GM23338 (cell line): Measurements from ENCODE around the gene USH1C. TPM values are rescaled to one million over a fixed set of nuclear protein-coding genes. Genes with fewer than 3 reads are reported as not detected.

Experiments used
- ATAC-seq: fragments of 200-7000 bp; cut with Tn5 transposase; 3 replicates; pipeline ENCODE4 v1.9.1; 2020
- DNase-seq: peaks from one replicate; pipeline ENCODE4 v3.0.0-alpha.2; 2015; ENCODE audit warnings: low spot score
- H2AFZ ChIP-seq: fragments of 200-600 bp; sonication (generic); 2 replicates; pipeline ENCODE4 v1.8.0; 2016; ENCODE audit warnings: antibody characterized with exemption, mild to moderate bottlenecking, moderate library complexity
- H3F3A ChIP-seq: fragments of 200-600 bp; sonication (generic); replicated peaks from 2 replicates; pipeline ENCODE4 v1.8.0; 2017; ENCODE audit warnings: antibody characterized with exemption, mixed run types, low read depth
- H3K27ac ChIP-seq: fragments of 200-600 bp; sonication (generic); 2 replicates; pipeline ENCODE4 v1.6.1; 2016; ENCODE audit warnings: low read depth
- H3K27me3 ChIP-seq: fragments of 200-600 bp; sonication (generic); 2 replicates; pipeline ENCODE4 v1.8.0; 2016; ENCODE audit warnings: mild to moderate bottlenecking, mixed run types, moderate library complexity; ENCODE audit not compliant: insufficient read depth
- H3K36me3 ChIP-seq: fragments of 200-600 bp; sonication (generic); 2 replicates; pipeline ENCODE4 v1.8.0; 2016; ENCODE audit warnings: mild to moderate bottlenecking; ENCODE audit not compliant: insufficient read depth
- H3K4me1 ChIP-seq: fragments of 200-600 bp; sonication (generic); 2 replicates; pipeline ENCODE4 v1.8.0; 2016; ENCODE audit warnings: mild to moderate bottlenecking, moderate library complexity; ENCODE audit not compliant: insufficient read depth
- H3K4me2 ChIP-seq: fragments of 200-600 bp; sonication (generic); 2 replicates; pipeline ENCODE4 v1.7.1; 2017; ENCODE audit warnings: mixed run types
- H3K4me3 ChIP-seq: fragments of 200-600 bp; sonication (generic); 2 replicates; pipeline ENCODE4 v1.6.1; 2016; ENCODE audit warnings: mixed run types
- H3K79me2 ChIP-seq: fragments of 200-600 bp; sonication (generic); replicated peaks from 2 replicates; pipeline ENCODE4 v1.8.0; 2017; ENCODE audit warnings: mild to moderate bottlenecking; ENCODE audit not compliant: insufficient read depth
- H3K9me2 ChIP-seq: fragments of 200-600 bp; sonication (generic); 2 replicates; pipeline ENCODE4 v1.8.0; 2017; ENCODE audit not compliant: insufficient read depth
- H4K20me1 ChIP-seq: fragments of 200-600 bp; sonication (generic); replicated peaks from 2 replicates; pipeline ENCODE4 v1.8.0; 2017; ENCODE audit warnings: mild to moderate bottlenecking; ENCODE audit not compliant: insufficient read depth
- H3K27ac Mint-ChIP-seq: 2 replicates; pipeline ENCODE4 v1.8.0; 2020; ENCODE audit warnings: inconsistent platforms, mild to moderate bottlenecking, moderate library complexity, mixed read lengths
- H3K27me3 Mint-ChIP-seq: 3 replicates; pipeline ENCODE4 v1.8.0; 2022; ENCODE audit warnings: low read depth, mild to moderate bottlenecking, moderate library complexity, mixed read lengths, inconsistent platforms; ENCODE audit not compliant: insufficient read depth, poor library complexity
- H3K36me3 Mint-ChIP-seq: 3 replicates; pipeline ENCODE4 v1.8.0; 2021; ENCODE audit warnings: low read depth, mild to moderate bottlenecking, inconsistent platforms, moderate library complexity, mixed read lengths
- H3K4me1 Mint-ChIP-seq: 3 replicates; pipeline ENCODE4 v1.8.0; 2020; ENCODE audit warnings: mild to moderate bottlenecking, inconsistent platforms, mixed read lengths
- H3K4me3 Mint-ChIP-seq: 3 replicates; pipeline ENCODE4 v1.8.0; 2021; ENCODE audit warnings: moderate library complexity, mild to moderate bottlenecking, inconsistent platforms, mixed read lengths
- H3K9me3 Mint-ChIP-seq: 3 replicates; pipeline ENCODE4 v1.8.0; 2020; ENCODE audit warnings: moderate library complexity, mild to moderate bottlenecking, inconsistent platforms, mixed read lengths
- CTCF ChIP-seq, 2 experiments: fragments of 200-600 bp in 1 of 2; sonication (generic) in 1 of 2; conservative IDR thresholded peaks; 2 replicates each; pipeline versions ENCODE4 v1.5.1 to v1.6.1; 2016 to 2017; ENCODE audit warnings: antibody characterized with exemption in 2 of 2, low read depth in 2 of 2, mild to moderate bottlenecking in 2 of 2, moderate library complexity in 1 of 2
- EZH2 ChIP-seq: fragments of 200-600 bp; sonication (generic); IDR thresholded peaks from one replicate; pipeline ENCODE4 v1.8.0; 2017; ENCODE audit warnings: antibody characterized with exemption, mild to moderate bottlenecking, low read depth; ENCODE audit not compliant: unreplicated experiment
- POLR2AphosphoS5 ChIP-seq: IDR thresholded peaks from 2 replicates; pipeline ENCODE4 v1.6.1; 2016; ENCODE audit warnings: antibody characterized with exemption, low read depth
- STAT1 ChIP-seq: IDR thresholded peaks from one replicate; pipeline ENCODE4 v1.6.1; 2016; ENCODE audit warnings: antibody characterized with exemption; ENCODE audit not compliant: unreplicated experiment
- ZNF114 ChIP-seq: fragments of 250-450 bp; sonication (Bioruptor Pico); IDR thresholded peaks from 2 replicates; pipeline ENCODE4 v1.5.0; 2020; ENCODE audit warnings: mild to moderate bottlenecking, moderate library complexity
- polyA plus RNA-seq: library from polyadenylated mRNA; unstranded; fragments of >200 nt; fragmentation: Nextera tagmentation; extraction: Ambion mirVana; gene quantifications from 2 replicates; pipeline ENCODE4 v1.2.1, GENCODE V29; 2016
- total RNA-seq: library from RNA; depleted of rRNA; stranded (reverse); fragments of >200 nt; shearing (Covaris generic); gene quantifications from 2 replicates; pipeline ENCODE4 v1.2.3, GENCODE V29; 2014
- TF ChIP-seq, protein P1 (sequence below): IDR thresholded peaks from 2 replicates; pipeline ENCODE4 v1.6.1; 2016; ENCODE audit warnings: antibody characterized with exemption

USH1C gene
- total and polyA plus RNA-seq, 2 experiments from 2014 or later: 1.3 to 1.8 TPM

DNA sequence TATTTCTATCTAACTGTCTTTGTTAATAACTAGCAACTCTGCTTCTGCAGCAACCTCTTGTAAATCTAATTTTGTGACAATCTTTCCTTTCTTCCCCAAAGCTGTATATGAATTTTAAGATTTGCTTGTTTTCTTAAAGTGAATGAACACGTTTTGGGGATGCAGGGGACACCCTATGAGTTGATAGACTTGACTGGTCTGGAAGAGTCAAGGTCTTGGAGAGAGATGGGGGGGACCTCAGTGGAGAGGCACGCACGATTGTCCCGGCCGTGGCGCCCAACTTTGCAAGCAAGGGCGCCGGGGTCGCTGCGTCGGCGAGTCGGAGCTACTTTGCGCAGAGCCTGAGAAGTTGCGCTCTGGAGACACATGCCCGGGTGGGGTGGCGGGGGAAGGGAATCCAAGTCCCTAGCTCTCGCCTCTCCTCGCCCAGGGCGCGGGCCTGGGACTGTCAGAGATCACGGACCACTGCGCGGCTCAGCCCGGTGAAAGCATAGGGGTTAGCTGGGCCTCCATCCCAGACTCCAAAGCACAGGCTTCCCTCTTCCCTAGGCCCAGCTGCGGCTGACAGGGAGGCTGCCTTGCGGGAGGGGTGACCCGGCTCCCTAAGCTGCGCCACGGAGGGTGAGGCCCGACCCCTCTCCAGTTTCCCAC is 68.4 kb downstream of the USH1C start:
- Histone ChIP-seq H3K9me2 (no peaks in the 10 kb centered on the region), H3K4me2 (peak overlapping the region; percentile 91), H3K4me3 (peak overlapping the region; percentile 87), H2AFZ (peak overlapping the region; percentile 99), H3F3A (peaks cover 5% of the 10 kb centered on the region; the same call in 1 of the 2 replicates), H3K36me3 (no peaks in the 10 kb centered on the region), H4K20me1 (no peaks in the 10 kb centered on the region; the same call in 1 of the 2 replicates), H3K27ac (no peak overlapping the region), H3K4me1 (peaks cover 13% of the 10 kb centered on the region), H3K79me2 (no peaks in the 10 kb centered on the region), H3K27me3 (peaks cover 58% of the 10 kb centered on the region)
- peak; percentile 63 for TF ChIP-seq EZH2
- TF ChIP-seq, protein P1, sequence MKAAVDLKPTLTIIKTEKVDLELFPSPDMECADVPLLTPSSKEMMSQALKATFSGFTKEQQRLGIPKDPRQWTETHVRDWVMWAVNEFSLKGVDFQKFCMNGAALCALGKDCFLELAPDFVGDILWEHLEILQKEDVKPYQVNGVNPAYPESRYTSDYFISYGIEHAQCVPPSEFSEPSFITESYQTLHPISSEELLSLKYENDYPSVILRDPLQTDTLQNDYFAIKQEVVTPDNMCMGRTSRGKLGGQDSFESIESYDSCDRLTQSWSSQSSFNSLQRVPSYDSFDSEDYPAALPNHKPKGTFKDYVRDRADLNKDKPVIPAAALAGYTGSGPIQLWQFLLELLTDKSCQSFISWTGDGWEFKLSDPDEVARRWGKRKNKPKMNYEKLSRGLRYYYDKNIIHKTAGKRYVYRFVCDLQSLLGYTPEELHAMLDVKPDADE: no peak
- TF ChIP-seq POLR2AphosphoS5: no peak
- DNase-seq: peak; percentile 57
- H3K9me3 Mint-ChIP-seq: no peaks in the 10 kb centered on the region; the same call in 2 of the 3 replicates
- H3K4me3 Mint-ChIP-seq: peak overlapping the region; percentile 85
- peaks cover 62% of the 10 kb centered on the region for H3K27me3 Mint-ChIP-seq
- H3K4me1 Mint-ChIP-seq: peaks cover 40% of the 10 kb centered on the region
- H3K36me3 Mint-ChIP-seq: no peaks in the 10 kb centered on the region
- no peak overlapping the region for H3K27ac Mint-ChIP-seq
- ATAC-seq: peak; percentile 20

- ATAC-seq (peak; percentile 81), DNase-seq (peak; percentile 95)
- Histone ChIP-seq H3K27me3 (peaks cover 47% of the 10 kb centered on the region), H2AFZ (peak overlapping the region; percentile 67; the same call in 1 of the 2 replicates), H3K4me3 (no peak overlapping the region), H3K4me2 (peak overlapping the region; percentile 62; the same call in 1 of the 2 replicates), H4K20me1 (no peaks in the 10 kb centered on the region; the same call in 1 of the 2 replicates), H3K9me2 (no peaks in the 10 kb centered on the region), H3K79me2 (no peaks in the 10 kb centered on the region), H3K4me1 (peaks cover 13% of the 10 kb centered on the region; the same call in 1 of the 2 replicates), H3K36me3 (no peaks in the 10 kb centered on the region), H3F3A (peaks cover 3% of the 10 kb centered on the region; the same call in 1 of the 2 replicates), H3K27ac (no peak overlapping the region)
- Mint-ChIP-seq H3K9me3 (no peaks in the 10 kb centered on the region; the same call in 2 of the 3 replicates), H3K4me3 (no peak overlapping the region), H3K36me3 (no peaks in the 10 kb centered on the region), H3K4me1 (peaks cover 28% of the 10 kb centered on the region), H3K27me3 (peaks cover 46% of the 10 kb centered on the region), H3K27ac (no peak overlapping the region)
- TF ChIP-seq ZNF114 (CRISPR knock-in tag) (no peak), STAT1 (no peak), CTCF (conservative IDR thresholded peaks at IDR 0.05; ENCODE audit: low read depth in 2 of 2) (peak; percentile 67 to 85)
Observed at GRCh38 chr11:17473071-17473744, 71.0 kb downstream of the USH1C start.
